ENCODE results near the gene GPALPP1.

GPALPP1 gene

GRCh38 chr13:45064889-45065288 is 75.6 kb downstream of the GPALPP1 start:
- DNase-seq = no peak

- peak; percentile 58 for DNase-seq
These were observed 79.0 kb downstream of the GPALPP1 start for GRCh38 chr13:45068036-45069001.

GRCh38 chr13:45073809-45074208 is 84.5 kb downstream of the GPALPP1 start:
- DNase-seq = no peak

- no peak for DNase-seq
These were observed 85.4 kb downstream of the GPALPP1 start for GRCh38 chr13:45074721-45075120.

GRCh38 chr13:45078003-45078402 is 88.7 kb downstream of the GPALPP1 start:
- DNase-seq = no peak

Data from NCI-H1092 (cell line).